Activated CD4-positive, alpha-beta T cell treated with anti-CD3 and anti-CD28 coated beads, Interleukin-2, amount 10 ng/mL, durations not matched to agents 7 days and 5 days (primary cell): Measurements from ENCODE around the gene TTC23. TPM values are rescaled to one million over a fixed set of nuclear protein-coding genes. Genes with fewer than 3 reads are reported as not detected.

Experiments used
- CTCF ChIA-PET: fragments of 350-600 bp; sonication (Branson Sonifier 250); formaldehyde crosslinking; loops from one replicate; lab custom pipeline; 2021; ENCODE audit warnings: antibody characterized with exemption; lab: Charles Lee
- POLR2A ChIA-PET: fragments of 350-600 bp; sonication (Branson Sonifier 250); formaldehyde crosslinking; loops from one replicate; lab custom pipeline; 2021; ENCODE audit warnings: antibody characterized with exemption; lab: Charles Lee
- DNase-seq: peaks from one replicate; pipeline ENCODE4 v3.0.0-alpha.2; 2020
- H3K27ac Mint-ChIP-seq: one replicate; pipeline ENCODE4 v1.8.0; 2021; ENCODE audit warnings: mild to moderate bottlenecking, moderate library complexity, mixed read lengths
- H3K27me3 Mint-ChIP-seq: one replicate; pipeline ENCODE4 v1.8.0; 2021; ENCODE audit warnings: mixed read lengths
- H3K36me3 Mint-ChIP-seq: one replicate; pipeline ENCODE4 v1.8.0; 2021; ENCODE audit warnings: low read depth, mixed read lengths
- H3K4me1 Mint-ChIP-seq: one replicate; pipeline ENCODE4 v1.8.0; 2021; ENCODE audit warnings: mixed read lengths
- H3K4me3 Mint-ChIP-seq: one replicate; pipeline ENCODE4 v1.8.0; 2021; ENCODE audit warnings: mild to moderate bottlenecking, moderate library complexity, mixed read lengths
- H3K9me3 Mint-ChIP-seq: one replicate; pipeline ENCODE4 v1.8.0; 2021; ENCODE audit warnings: mixed read lengths
- total RNA-seq, 2 experiments: library from RNA; stranded (reverse); gene quantifications; one replicate each; pipeline ENCODE4 v1.2.3, GENCODE V29; 2021

Gene TTC23
- total RNA-seq, 2 experiments from 2014 or later, result 1.6 to 3.1 TPM

- no peak for DNase-seq
- H3K4me1 Mint-ChIP-seq, result no peaks in the 10 kb centered on the region
- ChIA-PET POLR2A (no interaction called here), CTCF (no interaction called here)
- no peaks in the 10 kb centered on the region for H3K27me3 Mint-ChIP-seq
- no peak overlapping the region for H3K27ac Mint-ChIP-seq
- no peaks in the 10 kb centered on the region for H3K36me3 Mint-ChIP-seq
- no peak overlapping the region for H3K4me3 Mint-ChIP-seq
- H3K9me3 Mint-ChIP-seq, result no peaks in the 10 kb centered on the region
Observed at GRCh38 chr15:99146661-99147060, 102.7 kb downstream of the TTC23 start.

GRCh38 chr15:99145778-99146177 lies 103.6 kb downstream of the TTC23 start:
- no peaks in the 10 kb centered on the region for H3K36me3 Mint-ChIP-seq
- H3K4me1 Mint-ChIP-seq, result no peaks in the 10 kb centered on the region
- no peak overlapping the region for H3K4me3 Mint-ChIP-seq
- ChIA-PET POLR2A (no interaction called here), CTCF (no interaction called here)
- no peak for DNase-seq
- H3K27ac Mint-ChIP-seq, result no peak overlapping the region
- no peaks in the 10 kb centered on the region for H3K9me3 Mint-ChIP-seq
- H3K27me3 Mint-ChIP-seq, result no peaks in the 10 kb centered on the region

- Mint-ChIP-seq H3K36me3 (no peaks in the 10 kb centered on the region), H3K4me3 (no peak overlapping the region), H3K4me1 (no peaks in the 10 kb centered on the region), H3K9me3 (no peaks in the 10 kb centered on the region), H3K27ac (no peak overlapping the region), H3K27me3 (no peaks in the 10 kb centered on the region)
- ChIA-PET POLR2A (no interaction called here), CTCF (no interaction called here)
- DNase-seq, result no peak
Observed at GRCh38 chr15:99145005-99145404, 104.4 kb downstream of the TTC23 start.

GRCh38 chr15:99143655-99144610 lies 105.4 kb downstream of the TTC23 start:
- no peak for DNase-seq
- Mint-ChIP-seq H3K27me3 (no peaks in the 10 kb centered on the region), H3K36me3 (no peaks in the 10 kb centered on the region), H3K9me3 (no peaks in the 10 kb centered on the region), H3K4me1 (no peaks in the 10 kb centered on the region), H3K4me3 (no peak overlapping the region), H3K27ac (no peak overlapping the region)
- ChIA-PET CTCF (interaction anchor here (0.9 kb wide), 1 partner anchor 33 kb away, joined by 3 read pairs; no protein-coding TSS in a partner anchor), POLR2A (no interaction called here)

GRCh38 chr15:99143242-99143641 lies 106.1 kb downstream of the TTC23 start:
- CTCF ChIA-PET, result interaction anchor here (0.5 to 0.9 kb wide), 2 partner anchors 32 to 301 kb away, joined by 3 read pairs; no protein-coding TSS in a partner anchor
- Mint-ChIP-seq H3K27me3 (no peaks in the 10 kb centered on the region), H3K4me3 (no peak overlapping the region), H3K27ac (no peak overlapping the region), H3K9me3 (no peaks in the 10 kb centered on the region), H3K4me1 (no peaks in the 10 kb centered on the region), H3K36me3 (no peaks in the 10 kb centered on the region)
- no peak for DNase-seq
- POLR2A ChIA-PET, result no interaction called here

- POLR2A ChIA-PET, result no interaction called here
- DNase-seq, result no peak
- CTCF ChIA-PET, result interaction anchor here (0.5 to 0.7 kb wide), 2 partner anchors 51 to 302 kb away, joined by 3 read pairs; no protein-coding TSS in a partner anchor
- H3K4me1 Mint-ChIP-seq, result no peaks in the 10 kb centered on the region
- no peaks in the 10 kb centered on the region for H3K36me3 Mint-ChIP-seq
- H3K9me3 Mint-ChIP-seq, result no peaks in the 10 kb centered on the region
- no peak overlapping the region for H3K4me3 Mint-ChIP-seq
- no peaks in the 10 kb centered on the region for H3K27me3 Mint-ChIP-seq
- no peak overlapping the region for H3K27ac Mint-ChIP-seq
Observed at GRCh38 chr15:99142562-99142961, 106.8 kb downstream of the TTC23 start.

- POLR2A ChIA-PET, result no interaction called here
- CTCF ChIA-PET, result interaction anchor here (0.7 kb wide), 1 partner anchor 52 kb away, joined by 3 read pairs; no protein-coding TSS in a partner anchor
- H3K4me3 Mint-ChIP-seq, result no peak overlapping the region
- no peaks in the 10 kb centered on the region for H3K9me3 Mint-ChIP-seq
- H3K4me1 Mint-ChIP-seq, result no peaks in the 10 kb centered on the region
- no peak overlapping the region for H3K27ac Mint-ChIP-seq
- H3K36me3 Mint-ChIP-seq, result no peaks in the 10 kb centered on the region
- no peaks in the 10 kb centered on the region for H3K27me3 Mint-ChIP-seq
- DNase-seq, result no peak
Observed at GRCh38 chr15:99141943-99142342, 107.4 kb downstream of the TTC23 start.

- H3K36me3 Mint-ChIP-seq, result no peaks in the 10 kb centered on the region
- CTCF ChIA-PET, result no interaction called here
Observed at GRCh38 chr15:99140590-99140989, 108.8 kb downstream of the TTC23 start.

GRCh38 chr15:99139276-99139675 lies 110.1 kb downstream of the TTC23 start:
- Mint-ChIP-seq H3K27me3 (no peaks in the 10 kb centered on the region), H3K9me3 (no peaks in the 10 kb centered on the region), H3K4me1 (no peaks in the 10 kb centered on the region), H3K36me3 (no peaks in the 10 kb centered on the region), H3K4me3 (no peak overlapping the region), H3K27ac (no peak overlapping the region)
- no peak for DNase-seq
- ChIA-PET POLR2A (no interaction called here), CTCF (no interaction called here)

More at GRCh38 chr15:99140590-99140989, 108.8 kb downstream of the TTC23 start:
- H3K4me1 Mint-ChIP-seq, result no peaks in the 10 kb centered on the region
- no peak overlapping the region for H3K27ac Mint-ChIP-seq
- no peaks in the 10 kb centered on the region for H3K27me3 Mint-ChIP-seq
- H3K9me3 Mint-ChIP-seq, result no peaks in the 10 kb centered on the region
- POLR2A ChIA-PET, result no interaction called here
- H3K4me3 Mint-ChIP-seq, result no peak overlapping the region
- no peak for DNase-seq

- Mint-ChIP-seq H3K4me1 (no peaks in the 10 kb centered on the region), H3K27me3 (no peaks in the 10 kb centered on the region), H3K9me3 (no peaks in the 10 kb centered on the region), H3K27ac (no peak overlapping the region), H3K4me3 (no peak overlapping the region), H3K36me3 (no peaks in the 10 kb centered on the region)
- no peak for DNase-seq
- CTCF ChIA-PET, result no interaction called here
- POLR2A ChIA-PET, result no interaction called here
Observed at GRCh38 chr15:99138491-99138982, 110.8 kb downstream of the TTC23 start.

- no peaks in the 10 kb centered on the region for H3K36me3 Mint-ChIP-seq
- H3K27ac Mint-ChIP-seq, result no peak overlapping the region
- DNase-seq, result no peak
- no peaks in the 10 kb centered on the region for H3K4me1 Mint-ChIP-seq
- POLR2A ChIA-PET, result no interaction called here
- H3K27me3 Mint-ChIP-seq, result no peaks in the 10 kb centered on the region
- H3K4me3 Mint-ChIP-seq, result no peak overlapping the region
- CTCF ChIA-PET, result no interaction called here
- H3K9me3 Mint-ChIP-seq, result no peaks in the 10 kb centered on the region
Observed at GRCh38 chr15:99137877-99138276, 111.5 kb downstream of the TTC23 start.

GRCh38 chr15:99137111-99137546 lies 112.3 kb downstream of the TTC23 start:
- no peak overlapping the region for H3K27ac Mint-ChIP-seq
- POLR2A ChIA-PET, result no interaction called here
- CTCF ChIA-PET, result no interaction called here
- no peaks in the 10 kb centered on the region for H3K4me1 Mint-ChIP-seq
- H3K36me3 Mint-ChIP-seq, result no peaks in the 10 kb centered on the region
- no peak overlapping the region for H3K4me3 Mint-ChIP-seq
- H3K9me3 Mint-ChIP-seq, result no peaks in the 10 kb centered on the region
- DNase-seq, result no peak
- no peaks in the 10 kb centered on the region for H3K27me3 Mint-ChIP-seq

GRCh38 chr15:99135194-99135593 lies 114.2 kb downstream of the TTC23 start:
- CTCF ChIA-PET, result no interaction called here
- Mint-ChIP-seq H3K36me3 (no peaks in the 10 kb centered on the region), H3K27ac (no peak overlapping the region), H3K27me3 (no peaks in the 10 kb centered on the region), H3K9me3 (no peaks in the 10 kb centered on the region), H3K4me3 (no peak overlapping the region), H3K4me1 (no peaks in the 10 kb centered on the region)
- POLR2A ChIA-PET, result no interaction called here
- DNase-seq, result no peak
